Measurements from ENCODE around the gene KCNK15.

DNA sequence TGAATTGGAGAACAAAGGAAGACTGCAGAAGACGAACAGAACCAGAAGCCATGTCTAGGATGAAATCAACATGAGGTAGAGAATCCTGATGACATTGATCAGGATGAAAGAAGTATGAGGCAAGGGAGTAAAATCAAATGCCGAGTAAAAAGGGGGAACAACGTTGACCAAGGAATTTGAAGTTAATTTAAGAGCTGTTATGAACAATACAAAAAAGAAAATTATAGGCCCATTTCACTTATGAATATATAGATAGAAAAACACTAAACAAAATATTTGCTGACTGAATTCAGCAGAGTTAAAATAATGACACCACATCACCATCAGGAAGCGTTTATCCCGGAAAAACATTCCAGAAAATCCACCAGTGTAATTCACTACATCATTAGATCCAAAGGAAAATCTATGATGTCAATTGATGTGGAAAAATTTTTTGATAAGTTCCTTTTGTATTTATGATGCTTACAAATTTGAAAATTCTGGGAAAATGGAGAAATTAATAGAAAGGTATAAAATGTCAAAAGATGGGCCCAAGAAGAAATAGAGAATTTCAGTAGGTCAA lies 38.6 kb upstream of the KCNK15 start:
- TF ChIP-seq, protein P1, sequence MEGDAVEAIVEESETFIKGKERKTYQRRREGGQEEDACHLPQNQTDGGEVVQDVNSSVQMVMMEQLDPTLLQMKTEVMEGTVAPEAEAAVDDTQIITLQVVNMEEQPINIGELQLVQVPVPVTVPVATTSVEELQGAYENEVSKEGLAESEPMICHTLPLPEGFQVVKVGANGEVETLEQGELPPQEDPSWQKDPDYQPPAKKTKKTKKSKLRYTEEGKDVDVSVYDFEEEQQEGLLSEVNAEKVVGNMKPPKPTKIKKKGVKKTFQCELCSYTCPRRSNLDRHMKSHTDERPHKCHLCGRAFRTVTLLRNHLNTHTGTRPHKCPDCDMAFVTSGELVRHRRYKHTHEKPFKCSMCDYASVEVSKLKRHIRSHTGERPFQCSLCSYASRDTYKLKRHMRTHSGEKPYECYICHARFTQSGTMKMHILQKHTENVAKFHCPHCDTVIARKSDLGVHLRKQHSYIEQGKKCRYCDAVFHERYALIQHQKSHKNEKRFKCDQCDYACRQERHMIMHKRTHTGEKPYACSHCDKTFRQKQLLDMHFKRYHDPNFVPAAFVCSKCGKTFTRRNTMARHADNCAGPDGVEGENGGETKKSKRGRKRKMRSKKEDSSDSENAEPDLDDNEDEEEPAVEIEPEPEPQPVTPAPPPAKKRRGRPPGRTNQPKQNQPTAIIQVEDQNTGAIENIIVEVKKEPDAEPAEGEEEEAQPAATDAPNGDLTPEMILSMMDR (IDR thresholded peaks at IDR 0.05; ENCODE audit: low read length) = no peak
- TF ChIP-seq EZH2phosphoT487 (IDR thresholded peaks at IDR 0.05; ENCODE audit: low read length) = no peak

All from MM.1S (cell line).